ENCODE results near the gene STEAP4. TPM values are rescaled to one million over a fixed set of nuclear protein-coding genes. Genes with fewer than 3 reads are reported as not detected.

Gene STEAP4
- total RNA-seq: 53.9 TPM
- long read RNA-seq, full-length matches to known transcripts: 64 of 91 reads
- long read RNA-seq, partial matches to known transcripts: 2 of 91 reads
- long read RNA-seq, other reads (novel, unspliced or antisense): 25 of 91 reads

DNA sequence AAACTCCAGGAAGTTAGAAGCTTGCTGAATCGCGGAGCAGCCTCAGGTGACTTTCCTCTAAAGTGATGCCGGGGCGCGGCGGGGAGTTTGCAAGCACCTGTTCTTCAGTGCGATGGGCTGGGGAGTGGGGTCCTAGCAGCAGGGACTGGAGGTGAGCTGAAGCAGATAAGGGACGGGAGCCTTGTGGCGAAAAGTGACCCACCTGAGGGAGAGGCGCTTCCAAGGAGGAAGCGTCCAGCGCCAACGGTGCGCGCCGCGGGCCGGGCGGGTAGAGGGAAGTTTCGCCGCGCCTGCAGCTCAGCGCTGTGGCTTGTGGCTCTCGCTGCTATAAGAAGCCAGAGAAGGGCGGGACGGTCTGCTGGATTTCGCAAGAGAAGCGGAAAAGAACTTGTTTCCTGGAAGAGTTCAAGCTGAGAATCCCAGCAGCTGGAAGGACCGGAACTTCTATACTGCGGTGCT is at the start of gene STEAP4:
TSS of gene STEAP4 (minus strand) at position 305 of the 459 bp plus-strand sequence. CDS start 22,625 bp downstream, outside the sequence.
- DNase-seq (peak; percentile 89), ATAC-seq (peak; percentile 94)
- H3K4me1 ChIP-seq: peaks cover 9% of the 10 kb centered on the region
- peak within 1 kb of the TSS; percentile 56 for H3K4me3 ChIP-seq
- intact Hi-C loops (cut with DNase I): no loop called here
- no peaks in the 10 kb centered on the region for H3K27me3 ChIP-seq
- TF ChIP-seq, protein P1, sequence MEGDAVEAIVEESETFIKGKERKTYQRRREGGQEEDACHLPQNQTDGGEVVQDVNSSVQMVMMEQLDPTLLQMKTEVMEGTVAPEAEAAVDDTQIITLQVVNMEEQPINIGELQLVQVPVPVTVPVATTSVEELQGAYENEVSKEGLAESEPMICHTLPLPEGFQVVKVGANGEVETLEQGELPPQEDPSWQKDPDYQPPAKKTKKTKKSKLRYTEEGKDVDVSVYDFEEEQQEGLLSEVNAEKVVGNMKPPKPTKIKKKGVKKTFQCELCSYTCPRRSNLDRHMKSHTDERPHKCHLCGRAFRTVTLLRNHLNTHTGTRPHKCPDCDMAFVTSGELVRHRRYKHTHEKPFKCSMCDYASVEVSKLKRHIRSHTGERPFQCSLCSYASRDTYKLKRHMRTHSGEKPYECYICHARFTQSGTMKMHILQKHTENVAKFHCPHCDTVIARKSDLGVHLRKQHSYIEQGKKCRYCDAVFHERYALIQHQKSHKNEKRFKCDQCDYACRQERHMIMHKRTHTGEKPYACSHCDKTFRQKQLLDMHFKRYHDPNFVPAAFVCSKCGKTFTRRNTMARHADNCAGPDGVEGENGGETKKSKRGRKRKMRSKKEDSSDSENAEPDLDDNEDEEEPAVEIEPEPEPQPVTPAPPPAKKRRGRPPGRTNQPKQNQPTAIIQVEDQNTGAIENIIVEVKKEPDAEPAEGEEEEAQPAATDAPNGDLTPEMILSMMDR (IDR thresholded peaks at IDR 0.05): no peak
- no peaks in the 10 kb centered on the region for H3K36me3 ChIP-seq
- no peaks in the 10 kb centered on the region for H3K9me3 ChIP-seq
- peak within 1 kb of the TSS; percentile 58 for H3K27ac ChIP-seq

DNA sequence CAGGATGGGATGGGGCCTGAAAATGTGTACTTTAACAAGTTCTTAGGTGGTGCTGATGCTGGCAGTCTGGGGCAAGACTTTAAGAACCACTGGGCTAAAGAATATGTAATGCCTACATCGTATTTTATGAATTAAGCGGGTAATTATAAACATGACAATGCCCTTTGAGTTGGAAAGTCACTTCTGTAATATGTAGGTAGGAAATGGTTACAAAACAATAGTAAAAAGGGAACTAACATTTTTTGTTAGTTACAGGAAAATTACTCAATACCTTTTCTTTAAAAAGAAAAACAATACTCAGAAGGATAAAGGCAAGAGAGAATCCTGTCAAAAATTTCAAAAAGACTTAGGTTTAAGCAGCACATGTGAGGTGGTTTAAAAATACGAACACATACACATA is 48.3 kb upstream of the STEAP4 start:
- H3K4me1 ChIP-seq: no peaks in the 10 kb centered on the region
- no peak overlapping the region for H3K4me3 ChIP-seq
- no peaks in the 10 kb centered on the region for H3K27me3 ChIP-seq
- TF ChIP-seq, protein P1 (IDR thresholded peaks at IDR 0.05): no peak
- DNase-seq: no peak
- no peaks in the 10 kb centered on the region for H3K36me3 ChIP-seq
- H3K9me3 ChIP-seq: no peaks in the 10 kb centered on the region
- no peak for ATAC-seq
- no peak overlapping the region for H3K27ac ChIP-seq
- intact Hi-C loops (cut with DNase I): no loop called here

DNA sequence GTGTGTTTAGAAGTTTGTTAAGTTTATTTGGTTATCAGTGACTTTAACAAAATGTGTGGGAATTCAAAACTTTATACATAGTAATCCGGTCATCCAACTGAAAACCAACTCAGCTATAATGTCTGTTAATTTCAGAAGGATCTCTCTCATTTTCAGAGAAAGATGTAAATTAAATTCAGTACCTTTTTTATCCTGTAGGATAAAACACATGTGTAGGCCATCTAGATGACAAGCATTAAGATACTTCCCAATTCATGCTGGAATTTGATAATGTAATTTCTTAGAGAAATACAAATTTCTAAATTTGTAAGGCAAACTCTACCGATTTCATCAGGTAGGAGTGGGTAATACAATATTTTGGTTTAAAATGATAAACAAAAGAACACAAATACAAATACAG is 43.4 kb upstream of the STEAP4 start:
- ATAC-seq (no peak), DNase-seq (no peak)
- Histone ChIP-seq H3K9me3 (no peaks in the 10 kb centered on the region), H3K4me3 (no peak overlapping the region), H3K27me3 (no peaks in the 10 kb centered on the region), H3K4me1 (no peaks in the 10 kb centered on the region), H3K27ac (no peak overlapping the region), H3K36me3 (no peaks in the 10 kb centered on the region)
- intact Hi-C loops (cut with DNase I): no loop called here
- TF ChIP-seq, protein P1 (IDR thresholded peaks at IDR 0.05): no peak

DNA sequence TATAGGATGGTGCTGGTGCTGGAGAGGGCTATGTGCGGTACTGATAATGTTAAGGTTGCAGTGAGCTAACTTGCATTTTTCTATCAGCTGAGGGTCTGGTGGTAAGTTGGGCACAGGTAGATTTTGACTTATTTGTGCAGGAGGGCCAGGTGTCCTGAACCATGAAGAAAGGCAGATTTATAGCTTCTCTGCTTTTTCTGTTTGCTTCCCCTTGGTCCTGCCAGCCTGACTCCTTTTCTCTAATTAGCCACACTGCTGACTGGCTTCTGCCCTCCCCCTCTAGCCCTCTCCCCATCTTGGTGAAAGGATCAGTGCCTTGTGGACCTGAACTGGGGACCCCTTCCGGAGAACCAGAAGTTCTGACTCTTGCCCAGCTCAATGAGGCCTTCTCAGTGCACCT is 40.8 kb upstream of the STEAP4 start:
- TF ChIP-seq, protein P1 (IDR thresholded peaks at IDR 0.05): no peak
- Histone ChIP-seq H3K4me3 (no peak overlapping the region), H3K27ac (no peak overlapping the region), H3K9me3 (no peaks in the 10 kb centered on the region), H3K4me1 (no peaks in the 10 kb centered on the region), H3K27me3 (no peaks in the 10 kb centered on the region), H3K36me3 (no peaks in the 10 kb centered on the region)
- intact Hi-C loops (cut with DNase I): no loop called here
- no peak for ATAC-seq
- DNase-seq: no peak

DNA sequence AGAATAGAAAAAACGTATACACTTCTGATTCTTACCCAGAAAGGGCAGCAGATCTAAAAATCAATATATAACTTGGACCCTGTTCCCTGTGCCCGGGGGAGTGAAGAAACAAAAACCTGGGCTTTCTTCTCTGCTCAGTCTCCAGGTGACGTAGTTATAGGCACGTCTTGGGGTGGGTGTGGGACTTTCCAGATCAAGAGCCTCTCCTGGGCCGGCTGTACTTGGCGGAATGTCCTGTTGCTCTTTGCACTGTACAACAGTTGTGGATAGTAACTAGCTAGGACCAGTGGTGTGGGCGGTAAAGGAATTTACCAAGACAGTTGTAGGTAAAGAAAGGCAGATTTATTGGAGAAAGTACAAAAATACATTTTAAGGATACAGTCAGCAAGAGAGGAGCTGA is 40.4 kb upstream of the STEAP4 start:
- H3K9me3 ChIP-seq: no peaks in the 10 kb centered on the region
- TF ChIP-seq, protein P1 (IDR thresholded peaks at IDR 0.05): no peak
- H3K4me1 ChIP-seq: no peaks in the 10 kb centered on the region
- ATAC-seq (peak; percentile 95), DNase-seq (peak; percentile 68)
- no peaks in the 10 kb centered on the region for H3K27me3 ChIP-seq
- H3K4me3 ChIP-seq: no peak overlapping the region
- no peaks in the 10 kb centered on the region for H3K36me3 ChIP-seq
- intact Hi-C loops (cut with DNase I): no loop called here
- H3K27ac ChIP-seq: no peak overlapping the region

DNA sequence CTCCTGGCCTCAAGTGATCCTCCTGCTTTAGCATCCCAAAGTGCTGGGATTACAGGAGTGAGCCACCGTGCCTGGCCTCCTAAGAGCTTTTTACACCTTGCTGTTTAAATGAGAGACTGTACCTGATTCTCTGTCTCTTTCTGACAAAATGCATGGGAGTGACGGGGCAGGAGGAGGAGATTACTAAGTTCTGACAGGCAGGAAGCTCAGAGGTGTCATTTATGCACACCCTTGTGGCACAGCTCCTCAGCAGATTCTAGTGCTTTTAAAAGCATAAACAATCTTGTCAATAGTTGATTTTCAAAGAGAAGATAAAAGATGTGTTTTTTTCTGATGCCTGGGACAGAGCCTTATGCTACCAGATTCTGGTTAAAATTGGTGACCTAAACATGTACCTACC is 39.7 kb upstream of the STEAP4 start:
- DNase-seq (no peak), ATAC-seq (no peak)
- no peaks in the 10 kb centered on the region for H3K4me1 ChIP-seq
- no peaks in the 10 kb centered on the region for H3K9me3 ChIP-seq
- intact Hi-C loops (cut with DNase I): no loop called here
- H3K36me3 ChIP-seq: no peaks in the 10 kb centered on the region
- H3K4me3 ChIP-seq: no peak overlapping the region
- no peaks in the 10 kb centered on the region for H3K27me3 ChIP-seq
- no peak overlapping the region for H3K27ac ChIP-seq
- TF ChIP-seq, protein P1 (IDR thresholded peaks at IDR 0.05): no peak
